GM21619 (cell line): ENCODE results near the gene DMRTB1.

Experiments used
- ATAC-seq: cut with Tn5 transposase; IDR thresholded peaks from one replicate; pipeline ENCODE4 v1.9.1; 2021; ENCODE audit not compliant: unreplicated experiment

Gene DMRTB1

GRCh38 chr1:53507116-53507820 lies 48.1 kb downstream of the DMRTB1 start:
- ATAC-seq: no peak

GRCh38 chr1:53508056-53508990 lies 49.1 kb downstream of the DMRTB1 start:
- ATAC-seq: no peak

GRCh38 chr1:53508991-53509666 lies 49.9 kb downstream of the DMRTB1 start:
- no peak for ATAC-seq

- no peak for ATAC-seq
Measured at GRCh38 chr1:53509775-53510174, 50.6 kb downstream of the DMRTB1 start.

GRCh38 chr1:53510215-53510614 lies 51.0 kb downstream of the DMRTB1 start:
- ATAC-seq: no peak

GRCh38 chr1:53511323-53511932 lies 52.2 kb downstream of the DMRTB1 start:
- ATAC-seq: no peak

GRCh38 chr1:53511933-53512806 lies 53.0 kb downstream of the DMRTB1 start:
- no peak for ATAC-seq

GRCh38 chr1:53512807-53513755 lies 53.9 kb downstream of the DMRTB1 start:
- ATAC-seq: no peak

GRCh38 chr1:53513846-53514245 lies 54.6 kb downstream of the DMRTB1 start:
- ATAC-seq: no peak

- ATAC-seq: no peak
Measured at GRCh38 chr1:53514436-53514835, 55.2 kb downstream of the DMRTB1 start.

GRCh38 chr1:53516181-53516580 lies 57.0 kb downstream of the DMRTB1 start:
- no peak for ATAC-seq
